Measurements from ENCODE around the gene ZBTB24. TPM values are rescaled to one million over a fixed set of nuclear protein-coding genes. Genes with fewer than 3 reads are reported as not detected.

The ZBTB24 gene
- total RNA-seq, 1 experiment from 2014 or later, result 27.3 TPM

GRCh38 chr6:109524129-109524528 is 41.1 kb upstream of the ZBTB24 start:
- H3K36me3 Mint-ChIP-seq (ENCODE audit: insufficient read depth in 1 of 3, low read depth in 3 of 3), result peaks cover 10 to 32% (median 11%) of the 10 kb centered on the region in 3 experiments
- Histone ChIP-seq H3K56ac (ENCODE audit: insufficient read length, low read depth, low read length) (no peak overlapping the region), H4K5ac (ENCODE audit: insufficient read length, low read depth, low read length) (no peak overlapping the region), H3K9me3 (ENCODE audit: control insufficient read depth, low read depth, low read length) (no peaks in the 10 kb centered on the region), H2BK15ac (ENCODE audit: low read depth, low read length) (no peak overlapping the region), H3K27ac (ENCODE audit: insufficient read length, low read depth, low read length) (no peak overlapping the region), H2BK20ac (ENCODE audit: low read depth, low read length, poor library complexity, severe bottlenecking) (no peak overlapping the region), H4K8ac (replicated peaks; ENCODE audit: insufficient read length, low read depth, low read length) (no peak overlapping the region), H3K23ac (ENCODE audit: insufficient read length, low read depth, low read length) (no peak overlapping the region), H3K14ac (ENCODE audit: insufficient read depth, low read length) (no peak overlapping the region), H2AFZ (ENCODE audit: low read length) (no peak overlapping the region), H3K4me1 (ENCODE audit: insufficient read depth, low read length) (no peaks in the 10 kb centered on the region), H3K27me3 (ENCODE audit: insufficient read depth, low read length) (no peaks in the 10 kb centered on the region), H4K91ac (ENCODE audit: insufficient read length, low read depth, low read length) (no peak overlapping the region), H3T11ph (ENCODE audit: low read length) (no peak overlapping the region), H3K79me2 (ENCODE audit: insufficient read depth, low read length) (no peaks in the 10 kb centered on the region), H3K79me1 (ENCODE audit: insufficient read depth, low read depth, low read length, poor library complexity, severe bottlenecking) (no peaks in the 10 kb centered on the region), H2BK5ac (ENCODE audit: insufficient read length, low read length) (no peak overlapping the region), H3K9ac (ENCODE audit: extremely low read depth, insufficient read length, low read length) (no peak overlapping the region), H4K20me1 (ENCODE audit: control insufficient read depth, insufficient read depth, insufficient read length) (no peaks in the 10 kb centered on the region), H2BK120ac (ENCODE audit: low read depth, low read length, poor library complexity, severe bottlenecking) (no peak overlapping the region), H3K4me2 (ENCODE audit: insufficient read depth, insufficient read length, low read length) (no peak overlapping the region), H3K18ac (ENCODE audit: insufficient read length, low read depth, low read length) (no peak overlapping the region), H2AK5ac (ENCODE audit: insufficient read length, low read length) (no peak overlapping the region), H2BK12ac (ENCODE audit: insufficient read length, low read depth, low read length) (no peak overlapping the region), H3K23me2 (ENCODE audit: insufficient read length, low read depth, low read length, poor library complexity, severe bottlenecking) (no peaks in the 10 kb centered on the region), H3K4ac (ENCODE audit: low read depth, low read length) (no peak overlapping the region)
- H3K27me3 Mint-ChIP-seq (ENCODE audit: low read depth), result no peaks in the 10 kb centered on the region
- H3K4me1 Mint-ChIP-seq, result peaks cover 11 to 21% of the 10 kb centered on the region in 2 experiments; a peak in 3 of 4 replicates
- DNase-seq, result no peak
- TF ChIP-seq CTCF (conservative IDR thresholded peaks at IDR 0.05), result no peak
- no peak overlapping the region for H3K4me3 Mint-ChIP-seq
- peaks cover 20 to 25% of the 10 kb centered on the region in 2 experiments for H3K9me3 Mint-ChIP-seq
- H3K27ac Mint-ChIP-seq, result no peak overlapping the region

Data from H9 (cell line).